ENCODE data around the gene ENHO.
"Not testable (repeated sequence)": the region's sequence is repeated elsewhere in the genome, so short reads cannot be mapped to it uniquely, and the experiment has no call there.

Gene ENHO

DNA sequence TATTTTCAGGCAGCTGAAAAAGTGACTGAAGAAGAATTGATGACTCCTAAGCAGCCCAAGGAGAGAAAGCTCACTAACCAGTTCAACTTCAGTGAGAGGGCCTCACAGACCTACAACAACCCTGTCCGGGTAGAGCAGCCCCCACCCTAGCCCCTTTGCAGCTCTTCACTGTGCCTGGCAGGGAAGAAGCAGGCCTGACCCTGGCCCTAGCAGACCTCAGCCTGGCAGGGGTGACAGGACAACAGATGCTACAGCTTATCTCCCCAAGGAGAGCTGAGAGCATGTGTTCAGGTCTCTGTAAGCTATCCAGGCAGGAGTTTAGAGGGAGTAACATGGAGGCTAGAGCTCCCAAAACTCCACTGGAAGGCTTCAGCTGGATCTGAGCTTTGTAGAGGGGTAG, 32.4 kb downstream of the ENHO start:
- DNase-seq (ENCODE audit: low read depth, low spot score) = no peak
- H3K27ac ChIP-seq = no peak overlapping the region

DNA sequence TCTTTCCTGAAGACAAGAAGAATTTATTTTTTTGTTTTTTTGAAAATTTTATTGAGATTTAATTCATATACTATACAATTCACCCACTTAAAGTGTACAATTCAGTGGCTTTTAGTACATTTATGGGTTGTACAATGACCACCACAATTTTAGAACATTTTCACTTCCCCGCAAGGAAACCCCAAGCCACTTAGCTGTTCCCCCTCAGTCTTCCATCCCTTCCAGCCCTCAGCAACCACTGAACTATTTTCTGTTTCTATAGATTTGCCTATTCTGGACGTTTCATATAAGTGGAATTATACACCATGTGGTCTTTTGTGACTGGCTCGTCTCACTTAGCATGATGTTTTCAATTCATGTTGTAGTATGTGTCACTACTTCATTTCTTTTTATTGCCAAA, 36.2 kb downstream of the ENHO start:
- no peak for DNase-seq (ENCODE audit: low read depth, low spot score)
- H3K27ac ChIP-seq = no peak overlapping the region

DNA sequence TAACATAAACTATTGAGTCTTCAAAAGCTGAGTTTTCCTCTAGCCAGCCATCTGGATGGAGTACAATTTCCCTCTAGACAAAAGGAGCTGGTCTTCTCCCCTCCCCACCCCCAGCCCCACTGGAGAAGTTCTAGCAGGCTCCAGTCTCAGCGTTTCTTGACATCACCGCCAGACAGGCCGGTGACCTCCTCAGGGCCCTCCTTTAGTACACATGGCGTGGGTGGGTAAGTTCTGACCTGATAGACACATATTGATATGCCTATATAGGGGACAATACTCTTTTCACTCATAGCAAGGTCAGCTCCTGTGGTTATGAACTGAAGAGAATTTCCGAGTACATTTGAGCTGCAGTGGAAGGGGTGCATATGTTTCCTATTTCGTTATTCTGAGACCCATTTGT, 37.0 kb downstream of the ENHO start:
- no peak for DNase-seq (ENCODE audit: low read depth, low spot score)
- H3K27ac ChIP-seq = no peak overlapping the region

DNA sequence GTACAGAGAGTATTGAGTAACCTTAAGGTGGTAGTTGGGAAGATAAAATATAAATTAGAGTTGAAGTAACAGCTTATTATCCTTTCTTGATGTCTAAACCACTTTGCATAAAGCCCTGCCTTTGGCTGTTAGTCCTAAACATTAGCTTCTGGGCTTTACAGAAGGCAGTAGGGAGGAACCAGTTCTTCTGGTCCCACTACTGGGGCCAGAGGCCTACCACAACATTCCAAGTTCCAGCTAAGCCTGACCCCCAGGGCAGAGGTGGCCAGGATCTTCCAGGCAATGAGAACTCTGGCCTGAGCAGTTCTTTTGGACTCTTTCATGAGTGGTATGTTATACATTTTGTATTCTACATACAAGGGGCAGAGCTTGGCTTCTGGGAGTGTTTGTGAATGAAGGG, 38.1 kb downstream of the ENHO start:
- no peak for DNase-seq (ENCODE audit: low read depth, low spot score)
- H3K27ac ChIP-seq = no peak overlapping the region

DNA sequence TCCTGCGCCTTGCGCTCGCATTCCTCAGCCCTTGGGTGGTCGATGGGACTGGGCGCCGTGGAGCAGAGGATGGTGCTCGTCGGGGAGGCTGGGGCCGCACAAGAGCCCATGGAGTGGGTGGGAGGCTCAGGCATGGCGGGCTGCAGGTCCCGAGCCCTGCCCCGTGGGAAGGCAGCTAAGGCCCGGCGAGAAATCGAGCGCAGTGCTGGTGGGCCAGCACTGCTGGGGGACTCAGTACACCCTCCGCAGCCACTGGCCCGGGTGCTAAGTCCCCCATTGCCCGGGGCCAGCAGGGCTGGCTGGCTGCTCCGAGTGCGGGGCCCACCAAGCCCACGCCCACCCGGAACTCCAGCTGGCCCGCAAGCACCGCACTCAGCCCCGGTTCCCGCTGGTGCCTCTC, 40.0 kb downstream of the ENHO start:
- not testable (repeated sequence) for H3K27ac ChIP-seq; DNase-seq (ENCODE audit: low read depth, low spot score)

DNA sequence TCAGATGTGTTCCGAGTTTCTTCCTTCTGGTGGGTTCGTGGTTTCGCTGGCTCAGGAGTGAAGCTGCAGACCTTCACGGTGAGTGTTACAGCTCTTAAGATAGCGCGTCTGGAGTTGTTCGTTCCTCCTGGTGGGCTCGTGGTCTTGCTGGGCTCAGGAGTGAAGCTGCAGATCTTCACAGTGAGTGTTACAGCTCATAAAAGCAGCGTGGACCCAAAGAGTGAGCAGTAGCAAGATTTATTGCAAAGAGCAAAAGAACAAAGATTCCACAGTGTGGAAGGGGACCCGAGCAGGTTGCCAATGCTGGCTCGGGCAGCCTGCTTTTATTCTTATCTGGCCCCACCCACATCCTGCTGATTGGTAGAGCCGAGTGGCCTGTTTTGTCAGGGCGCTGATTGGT, 41.2 kb downstream of the ENHO start:
- not testable (repeated sequence) for H3K27ac ChIP-seq; DNase-seq (ENCODE audit: low read depth, low spot score)

DNA sequence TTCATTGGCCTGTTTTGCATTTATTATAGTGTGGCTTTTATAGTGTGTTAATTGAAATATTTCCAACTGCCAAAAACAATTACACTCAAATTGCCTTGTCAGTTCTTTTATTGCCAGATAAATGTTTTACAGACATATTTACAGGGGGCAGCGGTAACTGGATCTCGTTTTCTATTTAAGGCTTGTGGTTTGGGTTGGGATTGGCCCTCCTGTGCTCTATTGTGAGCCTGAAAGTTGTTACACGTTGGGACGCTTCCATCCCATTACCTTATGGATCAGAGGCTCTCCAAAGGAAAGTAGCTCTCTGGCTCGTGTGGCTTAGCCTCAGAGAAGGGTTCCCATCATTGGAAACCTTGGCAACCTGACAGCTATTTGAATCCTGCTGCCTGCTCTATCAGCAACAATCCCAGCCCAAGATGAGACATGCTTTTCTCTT, 43.3 kb downstream of the ENHO start:
- DNase-seq (ENCODE audit: low read depth, low spot score) = no peak
- H3K27ac ChIP-seq = no peak overlapping the region

DNA sequence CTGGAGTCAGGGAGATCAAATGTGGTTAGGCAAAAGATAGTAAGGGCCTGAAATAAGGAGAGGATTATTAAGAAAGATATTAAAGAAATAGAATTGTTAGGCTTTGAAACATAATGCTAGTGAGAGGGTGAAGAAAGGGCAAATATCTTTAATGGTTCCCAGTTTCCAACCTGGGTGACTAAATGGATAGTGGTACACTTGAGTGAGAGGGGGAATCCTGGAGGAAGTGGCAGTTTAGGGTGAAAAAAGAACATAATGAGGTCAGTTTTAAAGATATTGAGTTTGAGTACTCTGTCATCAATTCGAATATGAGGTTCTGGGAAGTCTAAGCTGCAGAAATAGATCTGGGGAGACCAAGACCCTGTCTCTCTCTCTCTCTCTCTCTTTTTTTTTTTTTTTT, 45.2 kb downstream of the ENHO start:
- DNase-seq (ENCODE audit: low read depth, low spot score) = no peak
- H3K27ac ChIP-seq = no peak overlapping the region

DNA sequence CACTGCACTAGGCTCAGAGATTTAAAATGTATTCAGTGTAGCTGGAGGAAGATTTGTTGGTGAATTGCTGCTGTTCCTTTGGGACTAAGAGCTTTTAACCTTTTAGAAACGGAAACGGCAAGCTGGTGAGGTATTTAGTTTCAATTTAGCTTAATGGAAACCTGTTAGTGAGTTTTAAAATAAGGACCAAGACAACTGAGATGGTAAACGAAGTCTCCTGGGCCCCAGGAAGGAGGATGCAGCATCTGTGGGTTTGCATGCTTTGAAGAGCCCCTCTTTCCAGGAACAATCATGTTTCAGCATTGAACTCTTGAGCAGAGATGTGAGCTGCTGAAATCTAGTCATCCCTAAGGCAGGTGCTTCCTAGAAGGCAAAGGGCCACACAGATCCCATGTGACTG, 47.7 kb downstream of the ENHO start:
- H3K27ac ChIP-seq = no peak overlapping the region
- no peak for DNase-seq (ENCODE audit: low read depth, low spot score)
